GM19467 (cell line): ENCODE data around the gene SH2D3C.

Source experiments
- ATAC-seq: cut with Tn5 transposase; IDR thresholded peaks from one replicate; pipeline ENCODE4 v1.9.1; 2021; ENCODE audit warnings: mild to moderate bottlenecking, moderate library complexity; ENCODE audit not compliant: unreplicated experiment

The SH2D3C gene, protein sequence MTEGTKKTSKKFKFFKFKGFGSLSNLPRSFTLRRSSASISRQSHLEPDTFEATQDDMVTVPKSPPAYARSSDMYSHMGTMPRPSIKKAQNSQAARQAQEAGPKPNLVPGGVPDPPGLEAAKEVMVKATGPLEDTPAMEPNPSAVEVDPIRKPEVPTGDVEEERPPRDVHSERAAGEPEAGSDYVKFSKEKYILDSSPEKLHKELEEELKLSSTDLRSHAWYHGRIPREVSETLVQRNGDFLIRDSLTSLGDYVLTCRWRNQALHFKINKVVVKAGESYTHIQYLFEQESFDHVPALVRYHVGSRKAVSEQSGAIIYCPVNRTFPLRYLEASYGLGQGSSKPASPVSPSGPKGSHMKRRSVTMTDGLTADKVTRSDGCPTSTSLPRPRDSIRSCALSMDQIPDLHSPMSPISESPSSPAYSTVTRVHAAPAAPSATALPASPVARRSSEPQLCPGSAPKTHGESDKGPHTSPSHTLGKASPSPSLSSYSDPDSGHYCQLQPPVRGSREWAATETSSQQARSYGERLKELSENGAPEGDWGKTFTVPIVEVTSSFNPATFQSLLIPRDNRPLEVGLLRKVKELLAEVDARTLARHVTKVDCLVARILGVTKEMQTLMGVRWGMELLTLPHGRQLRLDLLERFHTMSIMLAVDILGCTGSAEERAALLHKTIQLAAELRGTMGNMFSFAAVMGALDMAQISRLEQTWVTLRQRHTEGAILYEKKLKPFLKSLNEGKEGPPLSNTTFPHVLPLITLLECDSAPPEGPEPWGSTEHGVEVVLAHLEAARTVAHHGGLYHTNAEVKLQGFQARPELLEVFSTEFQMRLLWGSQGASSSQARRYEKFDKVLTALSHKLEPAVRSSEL

DNA sequence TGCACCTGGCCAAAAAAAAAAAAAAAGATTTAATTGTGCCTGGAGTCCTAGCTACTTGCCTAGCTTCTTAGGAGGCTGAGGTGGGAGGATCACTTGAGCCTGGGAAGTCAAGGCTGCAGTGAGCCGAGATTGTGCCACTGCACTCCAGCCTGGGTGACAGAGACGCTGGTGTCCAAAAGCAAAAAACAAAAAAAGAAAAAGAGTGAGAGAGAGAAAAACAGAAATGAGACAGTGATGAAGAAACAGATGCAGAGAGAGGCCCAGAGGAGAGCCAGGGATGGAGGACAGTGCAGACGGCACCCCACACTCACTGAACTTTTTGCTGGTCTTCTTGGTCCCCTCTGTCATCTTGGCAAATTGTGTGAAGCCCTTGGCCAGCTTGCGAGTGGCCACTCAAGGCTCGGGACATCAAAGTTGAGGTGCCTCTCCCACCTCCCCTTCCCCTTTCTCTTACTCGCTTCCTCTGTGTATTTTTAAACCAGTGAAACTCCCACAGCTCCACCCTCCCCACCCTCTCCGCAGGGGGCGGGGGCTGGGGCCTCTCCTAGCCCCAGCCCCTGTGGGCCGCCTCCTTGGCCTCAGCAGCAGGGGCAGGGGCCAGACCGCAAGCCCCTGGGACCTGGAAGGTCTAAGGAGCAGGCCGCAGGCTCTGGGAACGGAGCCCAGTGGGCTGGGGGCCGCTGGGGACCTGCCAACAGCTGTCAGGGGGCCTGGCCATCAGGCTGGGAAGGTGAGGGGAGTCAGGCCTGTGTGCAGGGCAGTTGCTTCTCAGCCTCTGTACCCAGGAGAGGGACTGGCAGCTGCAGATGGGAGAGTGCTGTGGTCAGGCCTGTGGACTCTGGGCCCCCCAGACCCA is at the start of gene SH2D3C:
Gene SH2D3C (minus strand): TSS at position 387 of the 856 bp plus-strand sequence. CDS start 39 bp downstream, at position 348.
- no peak for ATAC-seq

DNA sequence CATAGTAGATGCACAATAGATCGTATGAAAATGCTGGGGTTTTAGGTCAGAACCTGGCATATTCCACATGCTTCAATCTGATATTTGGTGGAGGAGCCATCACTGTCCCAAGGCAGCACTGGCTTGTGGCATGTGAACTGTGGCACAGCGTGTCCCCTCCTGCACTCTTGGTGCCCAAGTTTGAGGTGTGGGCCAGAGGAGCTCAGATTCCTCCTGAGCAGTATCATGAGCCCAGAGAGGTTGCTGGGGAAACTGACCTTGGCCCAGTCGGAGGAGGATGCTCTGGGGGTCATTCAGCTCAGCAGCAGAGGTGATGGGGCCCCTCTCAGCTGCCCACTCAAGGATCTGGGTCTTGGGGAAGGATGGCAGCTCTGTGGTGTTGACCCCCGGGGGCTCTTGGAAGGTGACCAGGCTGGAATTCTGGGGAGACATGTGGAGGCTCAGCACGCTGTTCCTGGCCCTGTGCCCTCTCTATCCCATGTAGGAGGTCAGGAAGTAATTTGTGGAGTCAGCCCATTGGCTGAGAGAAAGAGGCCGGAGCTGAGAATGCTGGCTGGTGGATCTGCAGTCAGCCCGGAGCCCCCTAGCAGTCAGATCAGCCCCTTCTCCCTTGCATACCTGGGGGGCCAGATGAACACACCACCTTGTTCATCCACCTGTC is 47.9 kb upstream of the SH2D3C start:
- no peak for ATAC-seq

DNA sequence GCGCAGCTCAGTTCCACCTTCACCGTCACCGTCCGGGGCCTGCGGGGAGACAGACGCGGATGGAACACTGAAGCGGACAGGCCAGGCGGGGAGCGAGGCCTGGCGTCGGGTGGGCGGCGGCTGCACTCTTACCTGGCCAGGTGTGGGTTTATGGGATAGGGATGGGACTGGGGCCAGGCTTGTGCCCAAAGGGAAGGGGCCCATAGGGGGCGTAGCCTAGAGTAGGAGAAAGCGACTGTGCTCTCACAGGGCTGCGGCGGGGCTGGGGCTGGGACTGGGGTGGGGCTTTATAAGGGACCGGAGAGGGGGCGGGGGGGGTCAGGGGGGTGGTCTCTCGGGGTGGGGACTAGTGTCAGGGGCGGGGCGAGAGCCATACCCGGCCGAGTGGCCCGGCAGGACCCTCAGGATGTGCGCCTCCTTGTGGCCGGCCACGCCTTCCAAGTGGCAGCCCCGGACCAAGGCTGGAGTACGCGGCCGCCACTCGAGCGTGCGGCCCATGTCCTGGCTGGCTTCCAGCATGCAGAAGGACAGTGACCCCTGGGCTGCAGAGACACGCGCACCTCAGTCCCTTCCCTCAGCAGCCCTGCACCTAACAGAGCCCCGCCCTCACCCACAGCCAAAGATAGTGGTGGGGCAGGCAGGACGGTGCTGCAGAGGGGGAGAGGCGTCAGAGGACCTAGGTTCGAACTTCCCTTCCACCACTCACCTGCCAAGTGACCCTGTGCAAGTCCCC is 47.0 kb upstream of the SH2D3C start:
- ATAC-seq, result no peak

DNA sequence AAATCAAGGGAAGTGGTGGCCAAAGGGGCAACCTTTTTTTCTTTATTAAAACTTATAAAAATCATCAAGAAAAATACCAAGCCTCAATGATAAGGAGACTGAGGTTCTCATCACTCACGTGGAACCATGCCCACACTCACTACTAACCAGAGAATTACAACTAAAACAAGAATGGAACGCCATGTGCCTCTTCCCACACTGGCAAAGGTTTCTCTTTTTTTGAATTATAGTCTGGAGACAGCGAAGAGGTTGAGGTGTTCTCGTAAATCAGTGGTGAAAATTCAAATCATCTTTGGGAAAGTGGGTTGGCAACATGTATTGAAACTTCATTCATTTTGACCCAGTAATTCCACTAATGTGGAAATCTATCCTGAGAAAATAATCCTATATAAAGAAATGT is 43.6 kb upstream of the SH2D3C start:
- ATAC-seq, result no peak

DNA sequence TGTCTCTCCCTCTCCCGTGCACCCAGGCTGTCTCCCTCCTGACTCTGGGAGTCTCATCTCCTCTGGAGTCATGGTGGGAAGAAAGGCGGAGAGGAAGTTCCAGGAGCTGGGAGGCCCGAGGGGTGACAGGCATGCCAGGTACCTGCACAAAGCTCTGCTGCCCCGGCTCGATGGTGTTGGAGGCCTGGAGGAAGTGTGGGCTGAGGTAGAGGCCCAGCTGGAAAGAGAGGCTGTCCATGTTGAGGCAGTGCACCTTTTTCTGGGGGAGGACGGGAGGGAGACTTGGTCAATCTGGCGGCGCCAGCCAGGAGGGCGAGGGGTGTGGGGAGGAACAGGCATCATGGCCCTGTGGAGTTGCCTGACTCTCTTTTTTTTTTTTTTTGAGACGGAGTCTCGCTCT is 40.1 kb upstream of the SH2D3C start:
- ATAC-seq, result no peak

DNA sequence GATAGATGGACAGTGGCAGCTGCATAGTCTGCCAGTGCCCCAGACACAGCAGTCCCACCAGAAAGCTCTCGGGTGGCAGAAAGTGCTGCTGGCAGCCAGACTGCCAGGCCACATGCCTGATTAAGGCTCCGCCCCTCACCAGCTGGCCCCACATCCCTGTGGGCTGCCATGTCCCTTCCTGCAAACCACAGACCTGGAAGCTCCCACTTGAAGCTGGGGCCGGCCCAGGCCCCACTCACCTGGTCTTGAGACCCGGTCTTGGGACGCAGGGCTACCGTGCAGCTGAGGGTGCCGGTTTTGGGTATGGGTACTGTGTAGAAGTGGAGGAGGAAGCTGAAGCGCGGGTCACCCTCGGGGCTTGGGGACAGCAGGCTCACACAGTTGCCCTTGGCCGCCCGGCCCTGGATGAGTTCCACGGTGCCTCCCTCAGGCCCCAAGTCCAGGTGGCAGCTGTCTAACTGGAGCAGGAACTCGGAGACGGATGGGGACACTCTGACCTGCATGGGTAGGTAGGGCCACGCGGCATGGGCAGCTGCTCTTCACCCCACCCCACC is 39.5 kb upstream of the SH2D3C start:
- no peak for ATAC-seq

DNA sequence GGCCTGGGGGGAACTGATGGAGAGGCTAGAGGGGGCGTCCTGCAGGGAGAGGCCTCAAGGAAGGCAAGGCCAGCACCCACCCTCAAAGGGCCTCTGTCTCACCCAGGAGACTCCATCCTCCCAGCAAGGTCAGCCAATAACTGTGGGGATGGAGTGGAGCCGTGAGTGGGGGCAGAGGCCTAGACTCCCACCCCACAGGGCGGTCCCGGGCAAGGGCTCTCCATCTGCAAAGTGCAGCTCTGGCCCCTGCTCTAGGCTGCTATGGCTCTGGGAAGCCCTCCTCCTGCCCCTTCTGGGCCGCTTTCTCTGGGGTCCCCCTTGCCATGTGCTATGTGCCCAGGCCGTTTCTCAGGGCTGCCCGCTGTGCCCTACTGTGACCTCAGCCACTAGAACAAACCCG is 38.3 kb upstream of the SH2D3C start:
- ATAC-seq, result no peak

DNA sequence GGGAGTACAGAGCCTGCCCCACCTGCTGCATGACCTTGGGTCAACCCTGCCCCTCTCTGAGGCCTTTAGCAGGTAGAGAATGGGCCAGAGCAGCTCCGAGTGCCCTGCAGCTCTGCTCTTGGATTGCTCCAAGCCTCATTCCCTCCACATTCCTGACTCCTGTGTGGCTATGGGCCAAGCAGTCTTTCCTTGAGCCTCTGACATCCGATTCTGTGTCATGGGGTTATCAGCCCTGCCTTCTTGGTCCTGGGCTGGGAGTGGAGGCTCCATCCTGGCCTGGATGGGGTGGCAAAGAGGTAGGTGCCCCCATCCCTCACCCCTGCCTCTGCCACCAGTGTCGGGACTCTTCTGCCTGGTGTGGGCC is 37.9 kb upstream of the SH2D3C start:
- ATAC-seq, result no peak

DNA sequence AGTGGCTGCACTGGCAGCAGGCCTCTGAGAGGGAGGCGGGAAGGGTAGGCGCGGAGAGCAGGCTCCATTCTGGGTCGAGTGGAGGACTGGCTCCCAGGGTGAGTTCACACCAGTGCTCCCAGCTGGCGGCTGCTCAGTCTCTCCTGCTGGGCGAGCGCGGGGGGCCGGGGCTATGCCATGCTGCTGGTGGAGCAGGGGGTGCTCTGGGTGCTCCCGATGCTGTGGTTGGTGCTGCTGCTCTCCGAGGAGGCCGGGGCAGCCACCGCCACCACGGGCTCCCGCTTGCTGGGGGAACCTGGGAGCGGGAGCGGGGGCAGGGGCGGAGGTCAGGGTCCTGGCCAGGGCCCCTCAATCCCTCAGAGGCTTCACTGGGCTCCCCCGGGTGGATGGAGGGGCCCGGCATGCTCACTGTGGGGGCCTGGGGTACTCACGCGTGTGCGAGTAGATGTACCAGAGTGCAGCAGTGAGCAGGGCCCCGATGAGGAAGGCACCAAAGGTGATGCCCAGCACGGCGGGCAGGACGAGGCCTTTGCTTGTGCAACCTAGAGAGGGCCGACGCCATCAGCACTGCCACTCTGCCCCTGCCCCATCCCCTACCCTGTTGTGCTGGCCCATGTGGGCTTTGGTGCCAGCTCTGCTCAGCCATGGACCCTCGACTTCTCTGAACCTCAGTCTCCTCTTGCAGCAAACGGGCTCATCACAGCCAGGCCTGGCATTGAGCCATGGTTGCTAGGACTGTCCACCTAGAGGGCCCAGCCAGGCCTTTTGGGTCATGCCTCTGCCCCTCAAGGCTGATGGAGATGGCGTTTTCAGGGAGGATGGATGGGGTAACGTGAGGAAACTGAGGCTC is 37.3 kb upstream of the SH2D3C start:
- no peak for ATAC-seq

DNA sequence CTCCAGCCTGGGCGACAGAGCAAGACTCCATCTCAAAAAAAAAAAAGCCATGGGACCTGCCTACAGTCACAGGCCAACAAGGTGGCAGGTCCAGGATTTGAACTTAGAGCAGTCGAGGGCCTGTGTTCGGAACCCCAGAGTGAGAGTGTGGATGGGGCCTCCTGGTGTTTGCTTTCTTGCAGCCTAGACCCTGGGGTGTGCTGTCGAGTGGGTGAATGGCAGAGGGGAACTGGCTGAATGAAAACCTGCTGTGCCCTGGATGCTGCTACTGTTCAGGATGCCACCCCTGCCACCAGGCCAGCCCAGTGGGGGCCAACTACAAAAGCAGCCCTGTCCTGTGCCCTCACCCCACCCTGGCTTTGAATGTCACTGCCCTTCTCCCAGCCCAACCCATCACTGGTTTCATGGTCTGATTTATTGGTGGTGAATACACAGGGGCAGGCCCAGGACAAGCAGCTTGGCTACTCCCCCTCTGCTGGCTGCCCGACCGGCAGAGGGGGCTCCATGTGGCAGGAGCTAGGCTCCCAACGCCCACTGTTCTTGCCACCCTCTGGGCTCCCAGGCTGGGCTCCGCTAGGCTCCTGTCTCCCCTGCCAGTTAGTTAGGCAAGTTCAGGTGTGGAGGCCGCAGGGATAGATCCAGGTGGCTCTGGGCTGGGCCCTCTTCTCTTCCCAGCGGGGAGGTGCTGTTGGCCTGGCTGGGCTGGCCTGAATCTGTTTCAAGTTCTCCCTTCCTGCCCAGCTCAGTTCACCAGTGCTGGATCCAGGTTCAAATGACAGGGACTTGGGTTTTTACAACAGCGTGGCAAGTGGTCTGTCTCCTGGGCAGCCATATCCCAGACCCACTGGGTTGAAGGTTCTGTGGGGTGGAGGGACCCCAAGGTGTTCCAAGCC is 36.4 kb upstream of the SH2D3C start:
- no peak for ATAC-seq

DNA sequence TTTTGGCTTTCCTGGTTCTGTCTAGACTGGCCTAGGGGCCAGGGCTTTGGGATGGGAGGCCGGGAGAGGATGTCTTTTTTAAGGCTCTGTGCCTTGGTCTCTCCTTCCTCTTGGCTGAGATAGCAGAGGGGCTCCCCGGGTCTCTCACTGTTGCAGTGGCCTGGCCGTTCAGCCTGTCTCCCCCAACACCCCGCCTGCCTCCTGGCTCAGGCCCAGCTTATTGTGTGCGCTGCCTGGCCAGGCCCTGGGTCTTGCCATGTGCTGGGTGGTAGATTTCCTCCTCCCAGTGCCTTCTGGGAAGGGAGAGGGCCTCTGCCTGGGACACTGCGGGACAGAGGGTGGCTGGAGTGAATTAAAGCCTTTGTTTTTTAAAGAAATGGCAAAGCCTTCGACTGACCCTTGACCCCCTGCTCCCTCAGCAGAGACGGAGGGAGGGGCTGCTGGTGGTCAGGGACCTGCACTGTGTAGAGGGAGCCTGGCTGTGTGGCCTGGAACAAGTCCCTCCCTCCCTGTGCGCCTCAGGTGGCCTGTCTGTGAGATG is 35.3 kb upstream of the SH2D3C start:
- no peak for ATAC-seq

DNA sequence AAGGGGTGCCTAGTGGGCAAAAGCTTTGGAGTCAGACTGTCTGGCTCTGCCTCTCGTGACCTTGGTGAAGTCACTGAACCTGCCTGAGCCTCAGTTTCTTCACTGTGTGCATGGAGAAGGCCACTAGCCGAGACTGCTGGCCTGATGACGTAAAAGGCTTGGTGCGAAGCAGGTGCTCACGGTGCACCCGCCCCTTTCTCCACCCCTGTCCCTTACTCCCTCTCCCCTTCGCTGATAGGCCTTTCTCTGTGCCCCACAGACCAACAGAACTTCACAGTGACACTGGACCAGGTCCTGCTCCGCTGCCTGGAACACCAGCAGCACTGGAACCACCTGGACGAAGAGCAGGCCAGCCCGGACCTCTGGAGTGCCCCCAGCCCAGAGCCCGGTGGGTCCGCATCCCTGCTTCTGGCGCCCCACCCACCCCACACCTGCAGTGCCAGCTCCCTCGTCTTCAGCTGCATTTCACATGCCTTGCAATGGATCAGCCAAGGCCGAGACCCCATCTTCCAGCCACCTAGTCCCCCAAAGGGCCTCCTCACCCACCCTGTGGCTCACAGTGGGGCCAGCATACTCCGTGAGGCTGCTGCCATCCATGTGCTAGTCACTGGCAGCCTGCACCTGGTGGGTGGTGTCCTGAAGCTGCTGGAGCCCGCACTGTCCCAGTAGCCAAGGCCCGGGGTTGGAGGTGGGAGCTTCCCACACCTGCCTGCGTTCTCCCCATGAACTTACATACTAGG is 34.6 kb upstream of the SH2D3C start:
- no peak for ATAC-seq

DNA sequence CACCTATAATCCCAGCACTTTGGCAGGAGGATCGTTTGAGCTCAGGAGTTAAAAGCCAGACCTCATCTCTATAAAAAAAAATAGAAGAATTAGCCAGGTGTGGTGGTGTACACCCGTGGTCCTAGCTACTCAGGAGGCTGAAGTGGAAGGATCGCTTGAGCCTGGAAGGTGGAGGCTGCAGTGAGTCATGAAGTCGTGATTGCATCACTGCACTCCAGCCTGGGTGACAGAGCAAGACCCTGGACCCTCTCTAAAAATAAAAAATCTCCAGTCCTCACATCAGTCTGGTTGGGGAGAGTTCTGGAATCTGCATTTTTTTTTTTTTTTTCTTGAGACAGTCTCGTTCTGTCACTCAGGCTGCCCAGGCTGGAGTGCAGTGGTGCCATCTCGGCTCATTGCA is 33.5 kb upstream of the SH2D3C start:
- ATAC-seq, result no peak

DNA sequence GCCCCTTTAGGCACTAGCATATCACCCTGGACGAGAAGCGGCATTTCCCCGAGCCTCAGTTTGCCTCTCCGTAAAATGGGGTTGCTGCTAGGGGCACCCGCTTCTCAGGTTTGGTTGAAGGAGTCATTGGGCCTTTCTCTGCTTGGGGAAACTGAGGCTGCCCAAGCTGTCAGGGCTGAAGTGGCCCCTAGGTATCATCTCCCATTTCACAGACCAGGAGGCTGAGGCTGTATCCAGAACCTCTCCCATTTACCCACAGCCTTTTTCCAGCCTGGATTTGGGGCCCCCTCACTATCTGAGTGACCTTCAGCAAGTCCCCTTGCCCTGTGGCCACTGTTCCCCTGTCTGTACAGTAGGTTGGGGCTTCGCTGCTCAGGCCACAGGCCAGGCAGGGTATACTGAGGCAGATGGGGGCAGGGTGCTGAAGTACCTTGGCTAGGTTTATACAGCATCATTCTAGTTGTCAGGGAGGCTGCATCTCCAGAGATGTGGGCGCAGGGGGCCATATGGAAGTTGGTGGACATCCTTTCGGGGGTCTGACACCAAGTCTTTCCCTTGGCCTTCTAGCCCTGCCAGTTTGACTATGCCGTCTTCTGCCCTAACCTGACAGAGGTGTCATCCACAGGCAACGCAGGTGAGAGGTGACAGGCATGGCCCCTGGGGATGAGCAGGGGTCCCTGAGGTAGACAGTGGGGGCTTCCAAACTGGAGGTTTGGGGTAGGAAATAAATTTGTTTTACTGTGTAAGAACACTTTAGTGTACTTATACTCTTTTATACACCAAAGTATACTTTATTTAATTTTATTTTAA is 32.1 kb upstream of the SH2D3C start:
- ATAC-seq, result no peak

DNA sequence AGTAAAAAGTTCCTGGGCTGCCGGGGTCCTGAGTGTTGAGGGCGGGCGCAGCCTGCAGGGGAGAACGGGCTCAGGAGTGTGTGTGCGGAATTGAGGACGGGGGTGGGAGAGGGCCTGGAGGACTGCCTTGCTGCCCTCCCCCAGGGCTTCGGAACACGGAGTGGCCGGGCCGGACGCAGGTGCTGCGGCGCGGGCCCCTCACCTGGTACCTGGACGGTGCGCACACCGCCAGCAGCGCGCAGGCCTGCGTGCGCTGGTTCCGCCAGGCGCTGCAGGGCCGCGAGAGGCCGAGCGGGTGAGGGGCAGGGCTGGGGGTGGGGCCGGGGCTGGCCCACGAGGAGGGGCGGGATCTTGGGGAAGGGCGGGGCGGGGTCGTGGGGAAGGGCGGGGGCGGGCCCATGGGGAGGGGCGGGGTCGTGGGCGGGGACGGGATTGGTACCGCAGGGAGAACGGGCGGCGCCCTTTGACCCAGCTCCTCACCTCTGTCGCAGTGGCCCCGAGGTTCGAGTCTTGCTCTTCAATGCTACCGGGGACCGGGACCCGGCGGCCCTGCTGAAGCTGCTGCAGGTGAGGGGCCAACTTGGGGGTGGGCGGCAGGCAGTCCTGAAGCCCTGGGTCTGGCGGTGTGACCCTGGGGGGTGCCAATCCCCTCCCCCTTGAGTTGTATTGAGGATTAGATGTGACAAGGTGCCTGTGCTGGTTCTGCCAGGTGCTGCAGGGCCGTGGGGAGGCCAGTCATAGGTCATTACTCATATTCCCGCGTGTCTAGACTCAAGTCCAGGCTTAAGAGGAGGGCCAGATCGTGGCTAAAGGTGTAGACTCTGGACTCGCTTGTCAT is 31.3 kb upstream of the SH2D3C start:
- ATAC-seq, result no peak
